ENCODE data around the gene TARS3.

The TARS3 gene

DNA sequence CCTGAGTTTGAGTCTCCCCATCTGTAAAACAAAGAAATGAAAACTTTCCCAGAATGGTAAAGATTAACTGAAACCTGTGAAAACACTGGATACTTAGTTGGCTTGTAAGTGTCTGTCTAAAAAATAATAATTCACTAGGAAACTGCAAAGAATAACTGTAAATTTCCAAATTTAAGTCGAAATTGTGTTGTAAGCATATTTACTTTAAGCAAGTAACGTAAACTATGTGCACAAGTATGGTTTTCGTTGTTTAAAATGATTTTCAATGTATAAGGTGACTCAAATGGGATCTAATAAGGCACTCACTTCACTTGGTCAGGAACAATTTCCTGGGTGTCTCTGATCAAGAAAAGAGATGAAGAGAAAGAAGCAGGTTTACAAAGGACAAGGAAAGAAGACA is 8.5 kb upstream of the TARS3 start:
- Histone ChIP-seq H3K4me3 (ENCODE audit: low read length) (no peak overlapping the region), H3K36me3 (ENCODE audit: control insufficient read depth, insufficient read depth, low read length) (no peaks in the 10 kb centered on the region), H3K27me3 (ENCODE audit: control insufficient read depth, insufficient read depth, low read length) (no peaks in the 10 kb centered on the region), H3K27ac (ENCODE audit: low read length) (no peak overlapping the region), H3K9me3 (ENCODE audit: control insufficient read depth, insufficient read depth, low read length) (no peaks in the 10 kb centered on the region), H3K4me1 (ENCODE audit: control insufficient read depth, insufficient read depth, low read length) (no peaks in the 10 kb centered on the region)
- 100% methylated on average over 2 of the region's 3 CpGs for WGBS (ENCODE audit: insufficient coverage, insufficient read length)
- no peak for DNase-seq (ENCODE audit: low read depth, low spot score)

DNA sequence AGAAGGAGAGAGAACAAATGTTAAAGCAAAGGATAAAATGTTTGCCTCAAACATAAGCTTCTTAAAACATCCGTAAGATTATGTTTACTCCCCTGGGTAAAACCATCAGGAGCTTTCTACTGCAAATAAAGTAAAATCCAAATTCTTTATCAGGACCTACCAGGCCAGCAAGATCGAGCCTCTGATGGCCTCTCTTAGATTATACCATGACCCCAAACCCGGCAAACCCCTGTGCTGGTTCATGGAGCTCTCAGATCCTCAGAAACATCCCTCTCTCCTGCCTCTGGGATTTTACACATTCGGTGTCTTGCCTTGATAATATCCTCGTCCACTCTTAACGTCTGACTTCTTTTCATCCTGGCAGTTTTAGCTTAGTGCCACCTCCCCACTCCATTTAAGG is 7.5 kb upstream of the TARS3 start:
- no peaks in the 10 kb centered on the region for H3K9me3 ChIP-seq (ENCODE audit: control insufficient read depth, insufficient read depth, low read length)
- WGBS (ENCODE audit: insufficient coverage, insufficient read length) = no CpG with 5 or more reads among the region's 6 CpGs
- no peak overlapping the region for H3K4me3 ChIP-seq (ENCODE audit: low read length)
- H3K27me3 ChIP-seq (ENCODE audit: control insufficient read depth, insufficient read depth, low read length) = no peaks in the 10 kb centered on the region
- DNase-seq (ENCODE audit: low read depth, low spot score) = no peak
- H3K4me1 ChIP-seq (ENCODE audit: control insufficient read depth, insufficient read depth, low read length) = no peaks in the 10 kb centered on the region
- H3K27ac ChIP-seq (ENCODE audit: low read length) = no peak overlapping the region
- H3K36me3 ChIP-seq (ENCODE audit: control insufficient read depth, insufficient read depth, low read length) = no peaks in the 10 kb centered on the region

DNA sequence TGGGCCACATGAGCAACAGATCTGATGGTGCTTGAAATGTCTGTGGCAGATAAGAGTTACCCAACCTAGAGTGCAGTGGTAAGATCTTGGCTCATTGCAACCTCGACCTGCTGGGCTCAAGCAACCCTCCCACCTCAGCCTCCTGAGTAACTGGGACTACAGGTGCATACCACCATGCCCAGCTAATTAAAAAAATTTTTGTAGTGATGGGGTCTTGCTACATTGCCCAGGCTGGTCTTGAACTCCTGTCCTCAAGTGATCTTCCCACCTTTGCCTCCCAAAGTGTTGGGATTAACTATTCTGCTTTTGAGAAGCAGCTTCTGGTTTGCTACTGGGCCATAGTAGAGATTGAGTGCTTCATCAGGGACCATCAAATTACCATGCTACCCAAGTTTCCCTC is 2.9 kb upstream of the TARS3 start:
- no peaks in the 10 kb centered on the region for H3K4me1 ChIP-seq (ENCODE audit: control insufficient read depth, insufficient read depth, low read length)
- no peak overlapping the region for H3K27ac ChIP-seq (ENCODE audit: low read length)
- H3K27me3 ChIP-seq (ENCODE audit: control insufficient read depth, insufficient read depth, low read length) = no peaks in the 10 kb centered on the region
- no peak overlapping the region for H3K4me3 ChIP-seq (ENCODE audit: low read length)
- no peaks in the 10 kb centered on the region for H3K9me3 ChIP-seq (ENCODE audit: control insufficient read depth, insufficient read depth, low read length)
- no CpG with 5 or more reads among the region's 1 CpG for WGBS (ENCODE audit: insufficient coverage, insufficient read length)
- H3K36me3 ChIP-seq (ENCODE audit: control insufficient read depth, insufficient read depth, low read length) = no peaks in the 10 kb centered on the region
- DNase-seq (ENCODE audit: low read depth, low spot score) = no peak

DNA sequence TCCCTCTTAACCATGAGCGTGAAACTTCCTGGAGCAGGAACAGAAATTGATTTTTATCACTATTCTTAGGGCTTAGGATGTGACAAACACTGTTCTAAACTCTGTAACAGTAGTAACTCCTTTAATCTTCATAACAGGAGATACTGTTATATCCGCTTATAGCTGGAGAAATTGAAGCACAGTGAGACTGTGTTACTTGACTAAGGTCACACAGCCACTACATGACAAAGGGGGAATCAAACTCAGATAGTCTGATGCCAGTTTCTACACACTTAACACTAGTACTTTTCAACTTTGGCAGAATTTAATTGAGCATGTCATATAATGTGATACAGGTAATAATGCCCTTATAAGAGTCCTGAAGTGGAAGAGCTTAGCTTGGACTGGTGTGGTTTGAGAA is 800 bp upstream of the TARS3 start:
- no CpG with 5 or more reads among the region's 2 CpGs for WGBS (ENCODE audit: insufficient coverage, insufficient read length)
- Histone ChIP-seq H3K27me3 (ENCODE audit: control insufficient read depth, insufficient read depth, low read length) (no peaks in the 10 kb centered on the region), H3K36me3 (ENCODE audit: control insufficient read depth, insufficient read depth, low read length) (no peaks in the 10 kb centered on the region; the same call in 1 of the 2 replicates), H3K4me3 (ENCODE audit: low read length) (no peak overlapping the region), H3K27ac (ENCODE audit: low read length) (no peak overlapping the region), H3K9me3 (ENCODE audit: control insufficient read depth, insufficient read depth, low read length) (no peaks in the 10 kb centered on the region), H3K4me1 (ENCODE audit: control insufficient read depth, insufficient read depth, low read length) (no peaks in the 10 kb centered on the region)
- DNase-seq (ENCODE audit: low read depth, low spot score) = no peak

DNA sequence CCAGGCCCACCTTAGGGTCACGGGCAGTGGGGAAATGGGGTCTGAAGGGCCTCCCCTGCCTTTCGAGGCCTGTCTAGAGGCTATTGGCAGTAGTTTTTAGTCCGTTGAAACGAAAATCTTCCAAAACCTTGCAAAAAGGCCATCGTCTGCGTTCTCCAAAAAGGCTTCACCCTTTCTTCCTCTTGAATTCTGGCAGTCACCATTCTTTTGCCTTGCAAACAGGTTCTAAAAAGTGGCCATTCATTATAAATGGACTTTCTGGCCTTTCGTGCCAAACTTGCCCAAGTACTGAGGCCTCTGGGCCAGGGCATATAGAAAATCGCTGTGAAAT is 367 bp upstream of the TARS3 start:
- DNase-seq (ENCODE audit: low read depth, low spot score) = no peak
- Histone ChIP-seq H3K9me3 (ENCODE audit: control insufficient read depth, insufficient read depth, low read length) (no peaks in the 10 kb centered on the region), H3K27ac (ENCODE audit: low read length) (no peak overlapping the region), H3K4me3 (ENCODE audit: low read length) (no peak overlapping the region), H3K36me3 (ENCODE audit: control insufficient read depth, insufficient read depth, low read length) (no peaks in the 10 kb centered on the region; the same call in 1 of the 2 replicates), H3K4me1 (ENCODE audit: control insufficient read depth, insufficient read depth, low read length) (no peaks in the 10 kb centered on the region), H3K27me3 (ENCODE audit: control insufficient read depth, insufficient read depth, low read length) (no peaks in the 10 kb centered on the region)
- WGBS (ENCODE audit: insufficient coverage, insufficient read length) = no CpG with 5 or more reads among the region's 8 CpGs

DNA sequence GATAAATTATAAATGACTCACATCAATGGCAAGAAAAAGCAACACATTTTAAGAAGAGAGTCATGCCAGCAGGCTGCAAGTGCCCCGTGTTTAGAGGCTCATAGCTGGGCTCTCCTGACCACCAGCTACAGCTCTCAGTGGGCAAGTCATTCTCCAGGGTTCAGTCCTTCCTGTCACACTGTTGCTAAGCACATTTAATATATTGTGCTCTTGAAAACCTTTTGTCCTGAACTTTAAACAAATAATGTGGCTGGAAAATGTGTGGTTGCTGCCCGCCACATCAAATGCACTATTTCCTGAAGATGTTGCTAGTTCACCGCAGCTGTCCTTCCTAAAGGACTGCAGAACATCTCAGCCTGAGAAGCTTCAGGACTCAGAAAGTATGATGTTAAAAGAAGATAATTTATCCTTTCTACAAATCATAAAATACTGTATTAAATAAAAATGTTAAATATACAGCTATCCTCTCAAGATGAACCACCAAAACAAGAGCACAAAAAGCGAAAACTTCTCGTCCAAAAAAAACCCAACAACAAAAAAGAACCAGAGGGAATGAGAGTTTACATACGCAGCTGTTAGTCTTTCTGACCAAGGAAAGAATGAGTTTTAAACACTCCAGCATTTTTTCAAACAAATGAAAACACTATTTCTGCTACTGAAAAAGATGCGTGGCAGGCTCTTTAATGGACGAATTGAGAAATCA is 951 bp downstream of the TARS3 start:
- WGBS (ENCODE audit: insufficient coverage, insufficient read length) = no CpG with 5 or more reads among the region's 8 CpGs
- no peaks in the 10 kb centered on the region for H3K27me3 ChIP-seq (ENCODE audit: control insufficient read depth, insufficient read depth, low read length)
- no peak overlapping the region for H3K27ac ChIP-seq (ENCODE audit: low read length)
- peaks cover 3% of the 10 kb centered on the region; the same call in 1 of the 2 replicates for H3K36me3 ChIP-seq (ENCODE audit: control insufficient read depth, insufficient read depth, low read length)
- H3K4me1 ChIP-seq (ENCODE audit: control insufficient read depth, insufficient read depth, low read length) = no peaks in the 10 kb centered on the region
- no peaks in the 10 kb centered on the region for H3K9me3 ChIP-seq (ENCODE audit: control insufficient read depth, insufficient read depth, low read length)
- peak overlapping the region; percentile 69; the same call in 1 of the 2 replicates for H3K4me3 ChIP-seq (ENCODE audit: low read length)
- no peak for DNase-seq (ENCODE audit: low read depth, low spot score)

DNA sequence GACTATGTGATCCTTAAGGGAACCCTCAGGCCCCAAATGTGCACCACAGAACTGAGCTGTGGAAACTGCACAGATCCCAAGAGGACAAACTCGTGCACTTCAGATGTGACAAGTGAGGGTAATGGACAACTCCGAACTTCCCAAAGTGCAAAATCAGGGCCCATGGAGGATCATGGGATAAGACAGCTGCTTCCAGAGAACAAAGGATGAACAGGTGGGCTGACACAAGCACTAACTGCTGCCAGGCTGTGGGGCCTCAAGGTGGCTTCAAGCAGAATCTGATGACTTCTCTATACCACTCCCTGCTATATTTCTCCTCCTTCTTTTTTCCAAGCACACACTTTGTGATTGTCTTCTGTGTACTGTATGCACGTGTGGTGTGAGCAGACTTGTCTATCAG is 5.4 kb downstream of the TARS3 start:
- Histone ChIP-seq H3K9me3 (ENCODE audit: control insufficient read depth, insufficient read depth, low read length) (no peaks in the 10 kb centered on the region), H3K4me1 (ENCODE audit: control insufficient read depth, insufficient read depth, low read length) (no peaks in the 10 kb centered on the region), H3K27ac (ENCODE audit: low read length) (no peak overlapping the region), H3K4me3 (ENCODE audit: low read length) (no peak overlapping the region), H3K36me3 (ENCODE audit: control insufficient read depth, insufficient read depth, low read length) (peaks cover 3% of the 10 kb centered on the region; the same call in 1 of the 2 replicates), H3K27me3 (ENCODE audit: control insufficient read depth, insufficient read depth, low read length) (no peaks in the 10 kb centered on the region)
- DNase-seq (ENCODE audit: low read depth, low spot score) = no peak
- WGBS (ENCODE audit: insufficient coverage, insufficient read length) = no CpG with 5 or more reads among the region's 3 CpGs

DNA sequence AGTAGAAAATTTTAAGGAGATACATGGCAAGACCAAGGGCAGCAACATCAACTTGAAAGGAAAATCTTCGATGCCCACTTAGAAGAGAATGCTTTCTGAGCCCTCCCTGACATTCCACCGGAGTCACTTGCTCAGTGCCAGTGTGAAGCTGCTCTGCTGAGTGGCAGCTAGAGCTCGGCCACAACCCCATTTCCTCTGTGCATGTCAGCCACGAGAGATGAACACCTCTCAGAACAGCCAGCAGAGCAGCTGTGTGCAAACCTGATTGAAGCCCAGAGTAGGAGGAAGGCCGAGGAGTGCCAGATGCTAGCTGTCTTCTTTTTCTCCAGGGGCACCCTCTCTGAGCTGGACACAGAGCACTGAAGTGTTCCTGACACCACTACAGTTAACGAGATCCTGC is 12.2 kb downstream of the TARS3 start:
- DNase-seq (ENCODE audit: low read depth, low spot score) = no peak
- no peaks in the 10 kb centered on the region for H3K9me3 ChIP-seq (ENCODE audit: control insufficient read depth, insufficient read depth, low read length)
- no peaks in the 10 kb centered on the region for H3K4me1 ChIP-seq (ENCODE audit: control insufficient read depth, insufficient read depth, low read length)
- no peaks in the 10 kb centered on the region for H3K27me3 ChIP-seq (ENCODE audit: control insufficient read depth, insufficient read depth, low read length)
- whole genome bisulfite sequencing (ENCODE audit: insufficient coverage, insufficient read length) = no CpG with 5 or more reads among the region's 6 CpGs
- no peak overlapping the region for H3K27ac ChIP-seq (ENCODE audit: low read length)
- H3K36me3 ChIP-seq (ENCODE audit: control insufficient read depth, insufficient read depth, low read length) = no peaks in the 10 kb centered on the region
- H3K4me3 ChIP-seq (ENCODE audit: low read length) = no peak overlapping the region

DNA sequence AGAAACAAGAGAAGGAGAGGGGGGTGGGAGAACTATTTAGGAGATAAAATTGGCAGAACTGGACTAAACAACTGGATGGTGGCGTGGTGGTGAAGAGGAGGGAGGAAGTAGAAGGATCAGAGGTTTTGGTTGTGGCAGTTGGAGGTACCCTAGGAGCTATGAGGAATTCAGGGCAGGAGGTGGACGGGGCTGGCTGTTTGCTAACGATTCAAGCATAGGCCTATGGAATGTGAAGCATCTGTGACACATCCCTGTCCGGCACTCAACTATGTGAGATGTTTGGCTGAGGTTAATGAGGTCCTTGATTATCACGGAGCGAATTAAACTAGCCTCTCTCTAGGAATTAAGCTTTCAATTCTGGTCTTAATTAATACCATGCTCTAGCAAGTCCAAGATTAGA is 13.5 kb downstream of the TARS3 start:
- no peaks in the 10 kb centered on the region for H3K36me3 ChIP-seq (ENCODE audit: control insufficient read depth, insufficient read depth, low read length)
- no peak overlapping the region for H3K27ac ChIP-seq (ENCODE audit: low read length)
- no peaks in the 10 kb centered on the region for H3K9me3 ChIP-seq (ENCODE audit: control insufficient read depth, insufficient read depth, low read length)
- H3K4me3 ChIP-seq (ENCODE audit: low read length) = no peak overlapping the region
- no peaks in the 10 kb centered on the region for H3K4me1 ChIP-seq (ENCODE audit: control insufficient read depth, insufficient read depth, low read length)
- H3K27me3 ChIP-seq (ENCODE audit: control insufficient read depth, insufficient read depth, low read length) = no peaks in the 10 kb centered on the region
- no CpG with 5 or more reads among the region's 6 CpGs for WGBS (ENCODE audit: insufficient coverage, insufficient read length)
- no peak for DNase-seq (ENCODE audit: low read depth, low spot score)

DNA sequence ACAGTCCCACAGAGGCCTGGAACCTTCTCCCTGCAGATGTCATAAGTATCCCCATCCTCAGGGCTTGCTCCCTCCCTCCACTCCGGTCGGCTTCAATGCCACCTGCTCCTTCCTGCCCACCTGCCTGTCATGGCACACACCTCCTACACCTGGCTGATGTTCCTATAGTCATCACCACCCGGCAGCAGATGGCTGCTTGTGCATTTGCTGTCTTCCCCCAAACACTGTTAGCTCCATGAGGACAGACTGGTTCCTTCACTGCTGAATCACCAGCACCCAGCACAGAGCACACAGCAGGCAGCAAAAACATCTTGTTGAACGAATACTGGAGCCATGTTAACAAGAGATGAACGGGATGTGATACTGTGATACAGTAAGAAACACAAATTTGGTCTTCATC is 14.8 kb downstream of the TARS3 start:
- Histone ChIP-seq H3K4me3 (ENCODE audit: low read length) (no peak overlapping the region), H3K27me3 (ENCODE audit: control insufficient read depth, insufficient read depth, low read length) (no peaks in the 10 kb centered on the region), H3K36me3 (ENCODE audit: control insufficient read depth, insufficient read depth, low read length) (no peaks in the 10 kb centered on the region), H3K4me1 (ENCODE audit: control insufficient read depth, insufficient read depth, low read length) (no peaks in the 10 kb centered on the region), H3K27ac (ENCODE audit: low read length) (no peak overlapping the region), H3K9me3 (ENCODE audit: control insufficient read depth, insufficient read depth, low read length) (no peaks in the 10 kb centered on the region)
- no peak for DNase-seq (ENCODE audit: low read depth, low spot score)
- WGBS (ENCODE audit: insufficient coverage, insufficient read length) = no CpG with 5 or more reads among the region's 5 CpGs

DNA sequence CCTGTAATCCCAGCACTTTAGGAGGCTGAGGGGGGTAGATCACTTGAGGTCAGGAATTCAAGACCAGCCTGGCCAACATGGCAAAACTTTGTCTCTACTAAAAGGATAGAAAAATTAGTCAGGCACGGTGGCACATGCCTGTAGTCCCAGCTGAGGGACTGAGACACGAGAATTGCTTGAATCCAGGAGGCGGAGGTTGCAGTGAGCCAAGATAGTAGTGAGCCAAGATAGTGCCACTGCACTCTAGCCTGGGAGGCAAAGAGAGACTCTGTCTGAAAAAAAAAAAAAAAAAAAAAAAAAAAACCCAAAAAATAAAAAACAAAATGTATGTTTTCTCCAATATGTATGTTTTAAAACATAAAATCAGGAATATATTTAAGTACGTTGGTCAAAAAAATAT is 16.3 kb downstream of the TARS3 start:
- no CpG with 5 or more reads among the region's 4 CpGs for WGBS (ENCODE audit: insufficient coverage, insufficient read length)
- Histone ChIP-seq H3K4me3 (ENCODE audit: low read length) (no peak overlapping the region), H3K9me3 (ENCODE audit: control insufficient read depth, insufficient read depth, low read length) (no peaks in the 10 kb centered on the region), H3K36me3 (ENCODE audit: control insufficient read depth, insufficient read depth, low read length) (no peaks in the 10 kb centered on the region), H3K27me3 (ENCODE audit: control insufficient read depth, insufficient read depth, low read length) (no peaks in the 10 kb centered on the region), H3K27ac (ENCODE audit: low read length) (no peak overlapping the region), H3K4me1 (ENCODE audit: control insufficient read depth, insufficient read depth, low read length) (no peaks in the 10 kb centered on the region)
- DNase-seq (ENCODE audit: low read depth, low spot score) = no peak
